ENCODE results near the gene LAMA5. TPM values are rescaled to one million over a fixed set of nuclear protein-coding genes. Genes with fewer than 3 reads are reported as not detected.

Gene LAMA5
- total RNA-seq, 1 experiment from 2014 or later, result 1,050 TPM

GRCh38 chr20:62369815-62370114 lies 2.7 kb upstream of the LAMA5 start:
- no peak overlapping the region for H3K4me3 ChIP-seq (ENCODE audit: low read depth, low read length)
- Mint-ChIP-seq H3K27me3 (ENCODE audit: insufficient read depth, unreplicated experiment) (no peaks in the 10 kb centered on the region), H3K27ac (ENCODE audit: unreplicated experiment) (peak overlapping the region; percentile 90), H3K4me1 (ENCODE audit: low read depth, unreplicated experiment) (peaks cover 39% of the 10 kb centered on the region), H3K36me3 (ENCODE audit: insufficient read depth, unreplicated experiment) (peaks cover 45% of the 10 kb centered on the region), H3K9me3 (ENCODE audit: unreplicated experiment) (no peaks in the 10 kb centered on the region), H3K4me3 (ENCODE audit: unreplicated experiment) (no peak overlapping the region)
- ChIA-PET CTCF (interaction anchor here (0.6 to 10.9 kb wide), 4 partner anchors 8 to 67 kb away, joined by 3 to 188 read pairs (median 7); partner anchors contain the start of genes ADRM1 and RPS21), POLR2A (interaction anchor here (4.3 kb wide), 1 partner anchor 18 kb away, joined by 43 read pairs; the partner anchor contains the start of gene RPS21)
- H3K27me3 ChIP-seq (replicated peaks; ENCODE audit: control insufficient read depth, insufficient read depth, low read length), result no peaks in the 10 kb centered on the region
- no peaks in the 10 kb centered on the region for H3K9me3 ChIP-seq
- intact Hi-C loops (cut with micrococcal nuclease; ENCODE audit: unreplicated experiment), result loop anchor here (2.0 to 5.0 kb wide), 2 partner anchors 37 to 132 kb away; partner anchors contain the start of genes CABLES2 and OSBPL2
- H3K4me1 ChIP-seq, result peaks cover 54% of the 10 kb centered on the region
- no peak for DNase-seq
- TF ChIP-seq CTCF (IDR thresholded peaks at IDR 0.05; ENCODE audit: insufficient read depth in 1 of 2, low read depth in 1 of 2, low read length in 1 of 2, severe bottlenecking in 1 of 2, unreplicated experiment in 1 of 2), result no peak
- BruUV-seq (replicated peaks), result no TSS peak
- H3K36me3 ChIP-seq (ENCODE audit: control insufficient read depth, insufficient read depth, low read length), result peaks cover 4% of the 10 kb centered on the region

- H3K27me3 Mint-ChIP-seq (ENCODE audit: insufficient read depth, unreplicated experiment), result no peaks in the 10 kb centered on the region
- TF ChIP-seq CTCF (IDR thresholded peaks at IDR 0.05; ENCODE audit: insufficient read depth in 1 of 2, low read depth in 1 of 2, low read length in 1 of 2, severe bottlenecking in 1 of 2, unreplicated experiment in 1 of 2), result peak; percentile 54 to 77
- Histone ChIP-seq H3K4me1 (peaks cover 55% of the 10 kb centered on the region), H3K27me3 (replicated peaks; ENCODE audit: control insufficient read depth, insufficient read depth, low read length) (no peaks in the 10 kb centered on the region), H3K9me3 (no peaks in the 10 kb centered on the region), H3K36me3 (ENCODE audit: control insufficient read depth, insufficient read depth, low read length) (peaks cover 8% of the 10 kb centered on the region), H3K4me3 (ENCODE audit: low read depth, low read length) (peak overlapping the region; percentile 94)
- H3K36me3 Mint-ChIP-seq (ENCODE audit: insufficient read depth, unreplicated experiment), result peaks cover 46% of the 10 kb centered on the region
- no TSS peak for BruUV-seq (replicated peaks)
- intact Hi-C loops (cut with micrococcal nuclease; ENCODE audit: unreplicated experiment), result loop anchor here (1.0 to 5.0 kb wide), 3 partner anchors 7 to 132 kb away; partner anchors contain the start of genes CABLES2 and OSBPL2
- peaks cover 39% of the 10 kb centered on the region for H3K4me1 Mint-ChIP-seq (ENCODE audit: low read depth, unreplicated experiment)
- ChIA-PET CTCF (interaction anchor here (0.5 to 10.9 kb wide), 11 partner anchors 7 to 85 kb away, joined by 3 to 188 read pairs (median 4); partner anchors contain the start of genes ADRM1 and RPS21), POLR2A (interaction anchor here (0.6 to 4.7 kb wide), 6 partner anchors 13 to 584 kb away, joined by 3 to 43 read pairs (median 4); partner anchors contain the start of genes OSBPL2 and RPS21)
- H3K27ac Mint-ChIP-seq (ENCODE audit: unreplicated experiment), result peak overlapping the region; percentile 90
- no peaks in the 10 kb centered on the region for H3K9me3 Mint-ChIP-seq (ENCODE audit: unreplicated experiment)
- peak overlapping the region; percentile 70 for H3K4me3 Mint-ChIP-seq (ENCODE audit: unreplicated experiment)
- DNase-seq, result peak in 1 of 2 experiments; percentile 72
These were observed 2.1 kb upstream of the LAMA5 start for GRCh38 chr20:62368976-62369814.

- ChIA-PET POLR2A (interaction anchor here (0.6 to 4.7 kb wide), 7 partner anchors 14 to 585 kb away, joined by 3 to 43 read pairs (median 3); partner anchors contain the start of genes OSBPL2 and RPS21), CTCF (interaction anchor here (0.5 to 10.9 kb wide), 13 partner anchors 8 to 256 kb away, joined by 3 to 188 read pairs (median 3); partner anchors contain the start of genes ADRM1 and RPS21)
- Histone ChIP-seq H3K27me3 (replicated peaks; ENCODE audit: control insufficient read depth, insufficient read depth, low read length) (no peaks in the 10 kb centered on the region), H3K9me3 (no peaks in the 10 kb centered on the region), H3K36me3 (ENCODE audit: control insufficient read depth, insufficient read depth, low read length) (peaks cover 9% of the 10 kb centered on the region), H3K4me3 (ENCODE audit: low read depth, low read length) (peak overlapping the region; percentile 94), H3K4me1 (peaks cover 62% of the 10 kb centered on the region)
- peak; percentile 93 to 97 for DNase-seq
- Mint-ChIP-seq H3K27ac (ENCODE audit: unreplicated experiment) (peak overlapping the region; percentile 90), H3K4me1 (ENCODE audit: low read depth, unreplicated experiment) (peaks cover 43% of the 10 kb centered on the region), H3K4me3 (ENCODE audit: unreplicated experiment) (peak overlapping the region; percentile 70), H3K36me3 (ENCODE audit: insufficient read depth, unreplicated experiment) (peaks cover 49% of the 10 kb centered on the region), H3K27me3 (ENCODE audit: insufficient read depth, unreplicated experiment) (no peaks in the 10 kb centered on the region), H3K9me3 (ENCODE audit: unreplicated experiment) (no peaks in the 10 kb centered on the region)
- intact Hi-C loops (cut with micrococcal nuclease; ENCODE audit: unreplicated experiment), result loop anchor here (1.0 to 5.0 kb wide), 3 partner anchors 8 to 131 kb away; partner anchors contain the start of genes CABLES2 and OSBPL2
- no peak for TF ChIP-seq CTCF (IDR thresholded peaks at IDR 0.05; ENCODE audit: insufficient read depth in 1 of 2, low read depth in 1 of 2, low read length in 1 of 2, severe bottlenecking in 1 of 2, unreplicated experiment in 1 of 2)
- no TSS peak for BruUV-seq (replicated peaks)
These were observed 1.4 kb upstream of the LAMA5 start for GRCh38 chr20:62368392-62368975.

Measured in Caco-2 (cell line).